Measurements from ENCODE around the gene SPTLC1.
"Not testable (repeated sequence)": the region's sequence is repeated elsewhere in the genome, so short reads cannot be mapped to it uniquely, and the experiment has no call there.

SPTLC1 gene

GRCh38 chr9:92033307-92033706 is 81.9 kb downstream of the SPTLC1 start:
- no peak for DNase-seq (ENCODE audit: low spot score)

- no peak for DNase-seq (ENCODE audit: low spot score)
These were observed 82.3 kb downstream of the SPTLC1 start for GRCh38 chr9:92032891-92033290.

DNA sequence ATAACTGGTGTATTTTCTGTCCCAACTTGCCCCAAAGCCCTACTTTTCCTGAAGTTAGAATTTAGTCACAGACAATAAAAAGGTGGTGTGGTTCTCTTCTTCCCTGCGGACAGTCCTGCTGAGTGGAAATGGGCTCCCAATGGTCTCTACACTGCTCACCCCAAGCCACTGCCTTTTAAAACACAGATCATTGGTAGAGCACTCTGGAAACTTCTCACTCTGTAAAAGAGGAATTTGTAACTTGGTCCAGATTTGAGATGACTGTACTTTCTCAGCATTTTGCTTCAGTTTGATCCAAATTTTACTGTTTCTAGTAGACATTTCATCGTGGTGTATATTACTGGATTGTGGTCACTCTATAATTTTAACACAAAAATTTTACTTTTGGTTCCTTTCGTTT is 84.8 kb downstream of the SPTLC1 start:
- no peak for DNase-seq (ENCODE audit: low spot score)

GRCh38 chr9:92029553-92029952 is 85.7 kb downstream of the SPTLC1 start:
- DNase-seq (ENCODE audit: low spot score), result no peak

DNA sequence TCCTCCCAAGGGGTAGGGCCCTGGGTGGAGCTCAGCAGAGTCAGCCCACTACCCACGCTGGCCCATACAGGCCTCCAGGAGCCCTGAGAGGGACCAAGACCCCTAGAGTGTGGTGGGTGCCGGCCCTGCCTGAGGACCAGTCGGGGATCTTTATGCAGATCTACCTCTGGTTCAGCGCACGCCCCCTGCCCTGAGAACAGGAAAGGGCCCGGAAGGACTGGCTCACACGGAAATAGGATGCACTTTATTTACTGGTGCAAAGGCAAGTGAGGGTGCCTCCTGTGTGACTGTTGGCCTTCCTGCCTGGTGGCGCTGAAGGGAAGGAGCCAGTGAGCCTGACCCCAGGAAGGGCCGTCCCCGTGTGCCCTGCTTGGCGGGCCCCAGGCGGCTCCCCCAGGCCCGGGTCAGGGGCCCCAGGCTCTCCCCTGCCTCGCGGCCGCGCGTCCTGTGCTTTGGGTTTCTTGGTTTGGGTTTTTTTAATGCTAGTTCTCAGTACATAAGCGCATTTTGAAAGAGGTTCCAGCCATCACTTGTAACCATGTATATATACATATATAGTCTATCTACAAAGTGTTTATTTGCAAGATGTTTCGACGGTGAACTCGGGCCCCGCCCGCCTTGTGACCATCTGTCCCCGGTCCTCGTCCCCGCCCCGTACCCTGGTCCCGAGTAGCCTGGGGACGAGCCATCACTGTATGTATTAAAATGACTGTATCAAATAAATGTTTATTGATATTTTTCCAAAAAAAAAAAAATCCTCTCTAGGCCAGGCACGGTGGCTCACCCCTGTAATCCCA is 88.8 kb downstream of the SPTLC1 start:
- DNase-seq (ENCODE audit: low spot score), result no peak

- DNase-seq (ENCODE audit: low spot score), result not testable (repeated sequence)
These were observed 93.2 kb downstream of the SPTLC1 start for GRCh38 chr9:92021785-92022541.

DNA sequence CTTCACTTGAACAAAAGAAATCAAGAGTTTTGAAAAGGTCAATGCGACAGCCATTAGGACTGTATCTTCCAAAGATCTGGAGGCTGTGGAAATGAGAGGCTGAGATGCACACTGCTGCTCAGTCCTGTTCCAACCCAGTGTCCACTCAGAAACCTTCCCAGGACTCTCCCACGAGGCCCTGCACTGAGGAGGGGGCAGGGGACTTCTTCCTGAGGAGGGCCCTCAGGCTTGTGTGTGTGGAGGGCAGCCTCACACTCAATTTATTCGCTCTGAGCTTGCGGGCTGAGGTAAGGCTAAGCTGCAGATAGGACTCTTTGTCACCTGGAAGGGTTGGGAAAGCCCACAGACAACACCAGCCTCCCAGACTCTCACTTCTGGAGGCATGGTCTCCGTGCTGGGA is 95.6 kb downstream of the SPTLC1 start:
- DNase-seq (ENCODE audit: low spot score), result no peak

GRCh38 chr9:92010705-92011536 is 104.3 kb downstream of the SPTLC1 start:
- DNase-seq (ENCODE audit: low spot score), result no peak

DNA sequence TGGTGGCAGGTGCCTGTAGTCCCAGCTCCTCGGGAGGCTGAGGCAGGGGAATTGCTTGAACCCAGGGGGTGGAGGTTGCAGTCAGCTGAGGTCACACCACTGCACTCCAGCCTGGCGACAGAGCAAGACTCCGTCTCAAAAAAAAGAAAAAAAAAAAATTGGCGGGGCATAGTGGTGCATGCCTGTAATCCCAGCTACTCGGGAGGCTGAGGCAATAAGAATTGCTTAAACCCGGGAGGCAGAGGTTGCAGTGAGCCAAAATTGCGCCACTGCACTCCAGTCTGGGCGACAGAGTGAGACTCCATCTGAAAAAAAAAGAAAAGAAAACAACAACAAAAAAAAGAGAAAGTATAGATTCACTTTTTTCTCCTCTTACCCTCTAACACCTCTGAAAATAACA is 105.0 kb downstream of the SPTLC1 start:
- not testable (repeated sequence) for DNase-seq (ENCODE audit: low spot score)

DNA sequence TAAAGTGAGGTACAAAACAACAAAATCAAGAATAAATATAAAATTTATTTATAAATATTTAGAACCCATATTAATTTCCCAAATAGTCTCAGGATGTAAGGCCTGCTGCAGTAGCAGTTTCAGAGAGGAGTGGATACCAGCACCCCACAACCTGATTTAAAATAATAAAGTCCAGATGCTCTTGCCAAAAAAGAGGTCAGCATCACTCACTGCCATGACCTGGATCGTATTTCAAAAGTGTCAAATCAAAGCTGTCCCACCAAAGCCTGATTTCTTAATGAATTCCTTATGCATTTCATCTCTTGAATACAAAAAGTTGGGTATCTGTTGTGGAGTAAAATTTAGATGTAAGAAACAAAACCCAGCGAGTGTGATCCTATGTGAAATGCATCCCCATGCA is 107.2 kb downstream of the SPTLC1 start:
- peak; percentile 28 for DNase-seq (ENCODE audit: low spot score)

DNA sequence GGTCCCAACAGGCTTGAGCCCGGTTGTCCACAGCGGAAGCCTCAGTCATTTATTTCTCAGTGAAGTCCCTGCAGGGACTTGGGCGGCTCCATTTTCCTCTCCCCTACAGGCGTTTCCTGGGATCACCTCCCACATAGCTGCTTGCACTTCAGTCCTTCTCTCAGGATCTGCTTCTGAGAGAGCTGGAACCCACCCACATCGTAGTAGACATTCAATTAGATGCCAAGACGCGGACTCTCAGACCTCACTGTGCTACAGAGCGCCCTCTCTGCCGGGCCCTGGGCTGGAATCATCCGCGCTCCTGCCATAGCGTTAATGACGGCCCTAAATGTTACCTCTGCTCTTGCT is 111.2 kb downstream of the SPTLC1 start:
- no peak for DNase-seq (ENCODE audit: low spot score)

DNA sequence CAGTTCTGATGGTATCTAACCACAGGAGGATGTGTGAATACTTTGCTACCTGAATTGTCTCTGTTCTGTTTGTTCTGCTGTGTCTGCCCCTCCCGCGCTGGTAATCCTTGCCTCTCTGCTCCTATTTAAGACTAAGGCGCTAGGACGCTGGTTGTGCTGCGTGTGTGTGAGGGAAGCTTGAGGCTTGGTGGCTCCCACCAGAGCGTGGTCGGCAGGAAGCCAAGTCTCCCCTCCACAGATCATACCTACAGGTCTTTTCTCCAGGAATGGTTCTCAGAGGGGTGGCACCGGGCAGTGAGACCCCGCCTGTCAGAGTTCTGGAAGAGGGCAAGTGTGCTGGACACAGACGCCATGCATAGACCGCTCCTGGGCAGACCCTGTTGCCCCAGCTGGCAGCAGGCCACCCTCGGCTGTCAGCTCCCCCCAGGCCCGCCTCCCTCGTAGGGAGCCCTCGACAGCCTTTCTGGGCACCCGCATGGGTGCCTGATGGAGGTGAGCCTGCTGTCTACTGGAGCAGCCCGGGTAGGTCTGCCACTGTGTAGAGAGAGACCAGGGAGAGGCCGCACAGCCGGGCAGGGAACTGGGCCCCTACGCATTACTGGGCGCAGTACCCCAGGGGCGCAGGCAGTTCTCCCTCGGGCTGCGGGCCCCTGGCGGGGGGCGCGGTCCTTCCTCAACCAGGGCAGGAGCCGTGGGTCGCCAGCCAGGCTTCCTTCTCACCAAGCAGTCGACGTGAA is 111.7 kb downstream of the SPTLC1 start:
- no peak for DNase-seq (ENCODE audit: low spot score)

- DNase-seq (ENCODE audit: low spot score), result not testable (repeated sequence)
These were observed 113.3 kb downstream of the SPTLC1 start for GRCh38 chr9:92001948-92002347.

- DNase-seq (ENCODE audit: low spot score), result no peak
These were observed 114.0 kb downstream of the SPTLC1 start for GRCh38 chr9:92001244-92001643.

DNA sequence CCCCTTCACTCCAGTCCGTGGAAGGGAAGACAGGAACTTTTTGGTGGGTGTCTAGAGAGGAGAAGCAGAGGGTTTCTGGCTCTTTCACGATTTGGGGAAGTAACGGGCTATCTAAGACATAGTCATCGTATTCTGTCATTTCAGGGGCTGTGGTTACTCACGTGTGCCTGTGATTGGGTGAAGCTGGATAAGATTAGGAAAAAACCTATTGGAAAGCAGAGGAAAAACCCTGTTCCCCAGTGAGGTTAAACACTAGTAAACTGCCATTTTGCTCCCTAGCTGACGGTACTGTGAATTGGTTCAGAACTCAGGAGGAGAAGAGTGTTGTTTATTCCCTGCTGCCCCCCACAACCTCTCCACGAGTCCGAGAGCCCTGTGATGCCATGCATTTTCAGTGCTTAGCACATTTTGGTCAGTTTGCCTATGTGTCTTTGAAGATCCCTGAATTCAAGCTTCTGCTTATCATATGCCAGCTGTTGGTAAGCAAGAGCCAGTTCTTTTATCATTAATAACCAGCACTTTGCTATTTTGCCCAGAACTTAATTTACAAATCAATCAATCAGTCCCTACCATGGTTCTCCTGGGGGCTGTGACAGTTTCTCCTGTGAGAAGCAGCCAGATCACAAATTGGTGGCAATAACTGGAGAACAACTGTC is 120.1 kb downstream of the SPTLC1 start:
- no peak for DNase-seq (ENCODE audit: low spot score)

- peak; percentile 43 for DNase-seq (ENCODE audit: low spot score)
These were observed 120.8 kb downstream of the SPTLC1 start for GRCh38 chr9:91994422-91994821.

DNA sequence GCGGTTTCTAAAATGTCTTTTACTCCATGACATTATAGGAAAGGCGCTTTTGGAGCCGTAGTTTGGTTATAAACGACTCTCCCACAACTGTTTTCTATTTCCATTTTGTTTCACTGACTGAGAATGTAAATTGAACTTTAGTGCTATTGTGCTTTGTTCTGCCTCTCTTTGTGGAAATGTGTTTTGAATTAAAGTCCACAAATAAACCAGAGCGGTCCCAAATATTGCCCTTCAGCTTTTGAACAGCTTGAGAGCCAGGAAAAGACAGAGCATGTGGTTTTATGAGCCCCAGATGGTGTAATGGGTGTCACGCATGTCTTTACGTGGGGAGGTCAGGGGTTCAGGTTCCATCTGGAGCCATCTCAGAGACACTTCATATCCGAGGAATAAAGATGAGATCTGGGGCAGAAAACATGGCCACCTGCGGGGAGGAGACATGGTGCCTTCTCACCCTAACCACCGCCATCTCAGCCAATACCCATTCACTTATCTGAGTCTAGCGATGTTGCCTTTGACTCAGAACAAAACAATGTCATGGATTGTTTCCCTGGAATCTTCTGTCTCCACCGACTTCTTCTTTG is 122.7 kb downstream of the SPTLC1 start:
- no peak for DNase-seq (ENCODE audit: low spot score)

DNA sequence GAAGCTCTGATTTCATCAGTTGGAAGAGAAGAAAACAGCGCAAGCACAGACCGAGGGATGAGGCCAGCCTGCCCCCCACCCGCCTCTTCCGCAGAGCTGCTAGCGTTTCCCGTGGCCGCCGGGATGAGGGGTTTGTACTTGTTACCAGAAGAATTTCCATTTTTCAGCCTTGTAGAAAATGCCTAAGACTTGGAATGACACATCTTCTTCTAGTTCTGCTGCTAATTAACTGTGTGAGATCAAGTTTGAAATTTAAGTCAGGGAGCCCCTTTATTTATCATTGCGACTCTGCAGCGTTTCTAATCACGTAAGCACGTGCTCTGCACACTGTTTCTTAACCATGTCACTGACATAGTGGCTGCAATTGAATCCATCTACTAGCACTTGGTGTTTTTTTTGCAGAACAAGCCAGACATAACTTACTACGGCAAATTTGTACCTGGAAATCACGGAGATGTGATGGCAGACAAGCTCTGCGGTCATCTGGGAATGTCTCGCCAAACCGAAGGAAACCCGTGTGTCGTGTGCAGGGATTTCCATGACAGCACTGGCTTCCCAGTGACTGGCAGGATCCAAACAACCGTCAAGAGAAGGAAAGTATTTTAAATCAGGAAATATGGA is 123.4 kb downstream of the SPTLC1 start:
- no peak for DNase-seq (ENCODE audit: low spot score)

DNA sequence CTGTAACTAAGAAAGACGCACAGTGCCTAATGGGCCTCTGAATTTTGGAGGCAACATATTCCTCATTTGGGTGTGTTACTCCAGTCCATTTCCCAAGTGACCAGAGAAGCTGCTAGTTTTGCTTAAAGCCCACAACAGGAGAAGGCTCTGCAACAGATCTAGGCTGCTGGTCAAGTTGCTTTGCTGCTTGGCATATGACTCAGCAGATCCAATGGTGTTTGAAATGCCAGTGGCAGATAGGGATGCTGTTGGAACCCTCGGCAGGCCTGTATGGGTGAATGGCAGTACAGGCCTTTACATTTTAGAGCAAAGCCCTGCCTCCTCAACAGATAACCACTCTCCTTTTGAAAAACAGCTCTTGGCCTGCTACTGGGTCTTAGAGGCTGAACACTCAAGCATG is 129.0 kb downstream of the SPTLC1 start:
- DNase-seq (ENCODE audit: low spot score), result no peak

GRCh38 chr9:91985692-91986091 is 129.5 kb downstream of the SPTLC1 start:
- DNase-seq (ENCODE audit: low spot score), result no peak
